Measurements from ENCODE around the gene INSIG1.

INSIG1 gene

DNA sequence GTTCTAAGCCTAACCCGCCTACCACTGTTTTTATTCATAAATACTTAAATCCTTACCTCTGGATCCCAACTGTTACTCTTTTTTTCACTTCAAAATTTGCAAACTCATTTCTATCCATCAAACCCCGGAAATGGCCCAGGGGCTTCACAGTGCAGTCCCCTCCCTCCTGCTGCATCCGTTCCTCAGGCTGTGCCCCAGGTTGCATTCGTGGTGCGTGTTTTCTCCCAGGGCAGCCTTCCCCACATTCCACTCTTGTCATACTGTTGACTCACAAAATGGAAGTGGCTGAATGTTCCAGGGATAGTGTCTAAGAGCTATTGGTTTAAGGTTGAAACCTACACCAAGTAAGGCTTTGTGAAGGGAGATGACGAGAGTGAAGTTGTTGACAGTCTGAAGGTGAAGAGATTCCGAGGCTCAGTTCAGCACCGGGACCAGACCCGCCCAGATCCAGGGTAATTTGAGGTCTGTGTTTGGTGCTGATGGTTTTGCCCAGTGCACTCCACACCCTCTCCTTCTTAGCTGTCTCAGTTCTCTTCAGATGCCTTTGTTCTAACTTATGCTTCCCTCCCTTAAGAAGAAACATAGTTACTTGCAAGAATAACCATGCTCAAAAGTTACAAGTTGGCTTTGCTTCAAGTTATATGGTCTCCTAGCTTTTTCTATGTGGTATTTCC lies 7.7 kb downstream of the INSIG1 start:
- DNase-seq: no peak

DNA sequence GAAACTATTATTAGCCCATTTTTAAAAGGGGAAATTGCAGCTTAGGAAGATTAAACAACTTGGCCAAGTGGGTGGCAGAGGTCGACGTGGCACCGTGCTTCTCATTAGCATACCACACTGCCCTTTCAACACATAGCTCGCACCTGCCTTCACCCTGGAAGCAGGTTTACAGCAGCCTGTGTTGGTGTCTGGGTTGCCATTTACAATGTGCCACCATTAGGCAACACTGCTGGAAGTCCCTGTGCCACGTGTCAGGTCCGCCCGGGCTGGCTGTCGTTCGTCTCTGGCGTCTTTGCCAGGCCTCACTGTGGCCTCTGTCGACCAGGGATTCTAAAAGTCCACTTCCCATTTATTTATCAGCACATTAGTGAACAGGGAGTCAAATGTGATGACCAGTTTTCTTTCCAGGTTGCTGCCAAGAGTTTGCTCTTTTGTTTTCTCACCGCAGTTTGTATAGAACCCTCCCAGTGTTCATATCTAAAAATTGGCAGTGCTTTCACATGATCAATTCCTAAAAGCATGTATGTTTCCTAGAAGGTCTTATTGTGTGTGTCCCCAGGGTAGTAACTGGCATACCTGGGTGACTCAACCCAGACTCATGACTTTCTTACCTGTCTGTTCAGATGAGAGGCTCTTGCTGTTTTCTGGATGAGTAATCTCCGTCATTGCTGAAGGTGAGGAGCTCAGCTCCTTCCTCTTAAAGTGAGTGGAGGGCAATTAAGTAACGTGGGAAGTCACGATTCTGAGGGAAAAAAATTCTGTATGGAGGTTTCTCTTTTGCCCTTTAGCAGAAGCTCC lies 9.2 kb downstream of the INSIG1 start:
- no peak for DNase-seq

DNA sequence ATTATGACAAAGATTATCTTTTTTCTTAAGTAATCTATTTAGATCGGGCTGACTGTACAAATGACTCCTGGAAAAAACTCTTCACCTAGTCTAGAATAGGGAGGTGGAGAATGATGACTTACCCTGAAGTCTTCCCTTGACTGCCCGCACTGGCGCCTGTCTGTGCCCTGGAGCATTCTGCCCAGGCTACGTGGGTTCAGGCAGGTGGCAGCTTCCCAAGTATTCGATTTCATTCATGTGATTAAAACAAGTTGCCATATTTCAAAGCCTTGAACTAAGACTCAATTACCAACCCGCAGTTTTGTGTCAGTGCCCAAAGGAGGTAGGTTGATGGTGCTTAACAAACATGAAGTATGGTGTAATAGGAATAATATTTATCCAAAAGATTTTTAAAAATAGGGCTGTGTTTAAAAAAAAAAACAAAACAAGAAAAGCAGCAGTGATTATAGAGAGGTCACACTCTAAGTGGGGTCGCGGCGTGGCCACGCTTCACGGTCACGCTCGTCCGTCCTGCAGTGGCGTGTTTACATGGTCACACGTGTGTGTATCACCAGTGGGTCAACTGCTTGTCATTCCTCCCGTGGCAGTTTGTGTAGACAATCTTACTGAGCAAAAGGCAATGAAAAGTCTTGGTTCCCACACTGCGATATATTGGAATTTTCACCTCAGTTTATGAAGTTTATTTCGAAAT lies 10.8 kb downstream of the INSIG1 start:
- DNase-seq: no peak

DNA sequence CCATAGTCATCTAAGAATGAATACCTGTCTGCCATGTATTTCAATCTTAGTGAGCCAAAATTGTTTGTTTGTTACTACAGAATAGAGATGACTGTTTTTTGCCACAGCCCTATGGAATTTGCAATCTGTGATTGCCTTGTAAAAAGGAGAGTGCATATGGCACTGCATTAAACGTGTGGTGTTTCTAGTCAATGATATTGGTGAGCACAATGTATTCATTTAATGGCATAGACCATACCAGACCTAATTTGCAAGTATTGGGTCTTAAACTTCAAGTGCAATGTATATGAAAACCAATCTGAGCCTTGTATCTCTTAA lies 11.3 kb downstream of the INSIG1 start:
- no peak for DNase-seq

DNA sequence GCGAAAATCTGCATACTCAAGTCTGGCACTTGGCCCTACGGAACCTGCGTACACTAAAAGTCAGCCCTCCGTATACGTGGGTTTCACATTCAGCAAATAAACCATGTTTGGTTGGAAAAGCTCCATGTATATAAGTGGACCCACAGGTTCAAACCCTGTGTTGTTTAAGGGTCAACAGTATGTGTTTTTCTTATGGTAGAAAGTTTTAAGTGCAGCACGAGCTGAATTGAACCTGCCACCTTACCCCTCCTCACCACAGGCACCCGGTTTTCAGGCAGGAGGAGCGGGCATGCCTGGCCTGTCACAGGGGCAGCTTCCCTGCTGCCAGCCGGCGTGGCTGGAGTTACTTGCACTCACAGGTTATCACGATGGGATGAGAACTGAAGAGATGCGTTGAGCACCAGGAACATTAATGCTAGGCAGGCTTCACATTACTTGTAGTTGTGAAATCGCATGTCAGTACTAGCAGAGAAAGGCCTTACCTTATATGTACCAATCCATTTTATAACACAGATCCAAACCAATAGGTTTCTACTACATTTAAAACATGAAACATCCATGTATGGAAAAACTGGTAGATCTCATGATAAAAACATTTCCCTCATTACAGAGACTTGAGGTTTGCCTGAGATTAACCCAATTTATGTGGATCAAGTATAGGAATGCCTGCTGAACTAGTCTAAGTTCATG lies 12.9 kb downstream of the INSIG1 start:
- no peak for DNase-seq

DNA sequence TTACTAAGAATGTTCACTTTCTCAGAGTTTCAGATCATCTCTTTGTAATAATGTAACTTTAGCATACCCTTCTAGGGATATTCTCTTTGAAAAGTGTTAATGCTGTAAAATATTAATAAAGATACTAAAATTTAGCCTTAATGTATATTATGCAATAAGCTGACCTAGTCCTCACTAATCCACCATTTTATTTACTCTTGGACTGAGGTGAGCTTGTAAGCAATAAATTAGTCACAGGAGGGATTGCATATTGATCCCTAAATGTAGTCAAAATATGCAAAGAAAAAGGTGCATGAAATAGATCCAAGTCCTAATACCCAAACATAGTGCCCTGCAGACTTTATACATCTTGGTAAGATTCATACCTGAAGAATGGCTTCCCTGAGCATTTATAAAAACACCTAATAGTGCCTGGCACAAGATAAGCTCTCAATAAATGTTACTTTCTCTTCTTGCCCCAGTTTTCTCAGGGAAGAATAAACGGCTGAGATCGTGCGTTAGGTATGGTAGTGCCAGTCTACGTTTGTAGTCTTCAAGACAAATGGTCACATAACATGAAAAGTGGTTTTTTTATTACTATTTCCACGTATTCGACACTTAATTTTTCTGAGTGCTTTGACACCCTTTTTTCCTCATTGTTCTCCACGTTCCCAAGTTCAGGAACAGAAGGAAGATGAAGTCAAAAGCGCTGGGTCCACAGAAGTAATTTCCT lies 14.3 kb downstream of the INSIG1 start:
- no peak for DNase-seq

DNA sequence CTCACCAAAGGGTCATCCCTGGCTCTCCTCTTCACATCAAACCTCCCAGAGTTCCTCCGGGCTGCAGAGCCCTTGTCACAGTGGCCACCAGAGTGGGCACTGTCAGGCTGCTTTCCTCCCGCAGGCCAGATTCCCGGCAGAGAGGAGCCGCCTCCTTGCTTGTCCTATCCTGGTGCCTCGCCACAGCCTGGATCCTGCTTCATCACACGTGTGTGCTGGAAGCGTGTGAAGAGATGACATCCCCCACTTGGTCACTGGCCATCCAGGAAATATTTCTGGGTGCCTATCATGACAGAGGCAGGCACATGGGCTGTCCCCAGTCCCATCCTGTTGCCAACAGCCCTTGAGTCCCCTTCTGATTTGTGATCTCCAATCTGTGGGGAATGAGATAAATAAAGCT lies 15.0 kb downstream of the INSIG1 start:
- no peak for DNase-seq

DNA sequence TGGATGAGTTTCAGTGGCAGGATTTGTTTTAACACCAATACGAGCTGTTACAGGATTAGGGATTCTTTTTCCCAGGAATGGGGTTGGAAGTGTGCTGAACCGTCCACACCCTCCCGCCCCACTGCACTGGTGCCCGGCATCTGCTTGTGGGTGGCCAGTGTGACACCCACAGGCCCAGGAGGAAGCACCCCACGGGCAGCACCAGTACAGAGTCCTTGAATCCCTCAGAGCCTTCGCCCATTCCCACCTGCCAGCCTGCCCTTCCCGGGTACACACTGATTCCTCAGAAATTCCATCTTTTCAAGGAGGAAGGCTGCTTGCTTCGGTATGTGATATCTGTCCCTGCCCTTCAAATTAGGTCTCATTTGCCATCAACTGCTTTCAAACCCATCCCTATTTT lies 15.4 kb downstream of the INSIG1 start:
- DNase-seq: no peak

DNA sequence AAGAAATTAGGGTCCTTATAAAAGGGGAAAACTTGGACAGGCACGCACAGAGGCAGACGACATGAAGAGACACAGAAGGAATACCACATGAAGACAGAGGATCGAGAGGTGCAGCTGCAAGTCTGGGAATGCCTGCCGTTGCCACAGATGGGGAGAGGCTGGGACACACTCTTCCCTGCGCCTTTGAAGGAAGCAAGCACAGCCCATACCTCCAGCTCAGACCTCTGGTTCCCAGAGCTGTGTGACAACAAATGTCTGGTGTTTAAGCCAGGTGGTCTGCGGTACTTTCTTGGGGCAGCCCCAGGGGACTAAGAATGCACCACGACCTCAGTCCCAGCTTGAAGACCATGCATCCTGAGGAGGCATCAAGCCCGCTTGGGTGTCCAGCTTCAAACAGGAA lies 18.3 kb downstream of the INSIG1 start:
- DNase-seq: no peak

DNA sequence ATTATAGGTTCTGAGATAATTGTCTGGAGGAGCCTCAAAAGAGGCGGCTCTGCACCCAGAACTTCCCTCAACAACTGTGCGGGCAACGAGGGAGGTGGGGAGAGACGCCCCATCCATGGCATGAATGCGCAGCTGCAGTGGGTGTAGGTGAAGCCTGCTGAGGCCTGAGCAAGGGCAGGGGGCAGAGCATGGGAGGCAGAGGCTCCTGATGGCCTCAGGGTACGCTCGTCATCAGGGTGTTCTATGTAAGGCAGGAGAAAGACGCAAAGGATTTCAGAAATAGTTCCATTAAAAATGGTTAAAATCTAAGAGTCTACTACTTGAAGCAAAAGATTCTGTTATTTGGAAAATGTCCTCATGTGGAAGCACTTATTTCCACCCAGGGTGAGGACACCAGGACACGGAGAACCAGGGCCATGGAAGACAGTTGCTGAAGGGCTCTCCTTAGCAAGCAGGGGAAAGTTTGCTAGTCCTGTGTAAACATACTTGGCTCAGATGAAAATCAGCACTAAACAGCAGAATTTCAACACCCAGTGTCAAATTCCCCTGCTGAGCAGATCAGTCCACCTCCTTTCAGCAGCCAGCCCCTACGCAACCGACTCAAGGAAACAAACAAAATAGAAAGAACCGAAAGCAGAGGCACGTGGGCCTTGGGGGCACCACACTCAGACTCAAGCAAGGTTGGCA lies 18.9 kb downstream of the INSIG1 start:
- no peak for DNase-seq

DNA sequence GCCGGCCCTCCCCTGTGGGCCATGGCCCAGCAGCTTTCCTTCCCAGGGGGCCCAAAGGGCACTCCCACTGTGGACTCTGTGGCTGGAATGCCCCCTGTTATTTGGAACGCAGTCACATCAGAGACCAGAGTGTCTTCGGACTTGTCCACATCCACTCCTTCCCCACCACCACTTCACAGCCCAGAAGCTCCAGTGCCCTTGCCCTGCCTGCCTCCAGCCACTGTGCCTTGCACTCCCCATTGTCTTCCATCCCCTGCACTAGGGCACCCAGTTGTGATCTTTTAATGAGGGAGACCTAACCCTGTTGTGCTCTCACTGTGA lies 19.4 kb downstream of the INSIG1 start:
- no peak for DNase-seq

DNA sequence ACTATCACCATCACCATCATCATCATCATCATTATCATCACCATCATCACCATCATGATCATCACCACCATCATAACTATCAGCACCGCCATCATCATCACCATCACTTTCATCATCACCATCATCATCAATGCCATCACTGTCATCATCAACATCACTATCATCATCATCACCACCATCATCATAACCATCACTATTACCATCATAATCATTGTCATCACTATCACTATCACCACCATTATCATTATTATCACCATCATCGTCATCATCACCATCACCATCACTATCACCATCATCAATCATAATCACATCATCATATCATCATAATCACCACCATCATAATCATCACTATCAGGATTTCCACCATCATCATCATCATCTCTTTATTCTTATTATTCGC lies 20.6 kb downstream of the INSIG1 start:
- DNase-seq: no peak

DNA sequence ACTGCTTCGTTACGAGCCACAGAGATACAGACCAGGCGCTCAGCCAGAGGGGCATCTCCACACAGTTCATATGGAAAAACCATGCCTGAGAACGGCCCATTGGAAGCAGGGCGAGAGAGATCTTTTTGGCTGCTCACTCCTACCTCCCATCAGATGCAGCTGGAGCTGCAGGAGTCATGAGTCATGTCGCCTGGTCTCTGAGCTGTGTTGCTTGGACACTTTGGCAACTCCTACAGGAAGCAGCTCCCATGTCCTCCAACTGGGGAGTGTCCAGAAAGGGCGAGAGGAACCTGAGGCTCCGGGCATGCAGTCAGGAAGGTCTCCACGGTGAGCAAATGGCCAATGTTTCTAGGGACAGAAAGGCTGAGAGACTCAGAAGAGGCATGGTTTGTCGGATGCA lies 24.9 kb downstream of the INSIG1 start:
- DNase-seq: no peak

DNA sequence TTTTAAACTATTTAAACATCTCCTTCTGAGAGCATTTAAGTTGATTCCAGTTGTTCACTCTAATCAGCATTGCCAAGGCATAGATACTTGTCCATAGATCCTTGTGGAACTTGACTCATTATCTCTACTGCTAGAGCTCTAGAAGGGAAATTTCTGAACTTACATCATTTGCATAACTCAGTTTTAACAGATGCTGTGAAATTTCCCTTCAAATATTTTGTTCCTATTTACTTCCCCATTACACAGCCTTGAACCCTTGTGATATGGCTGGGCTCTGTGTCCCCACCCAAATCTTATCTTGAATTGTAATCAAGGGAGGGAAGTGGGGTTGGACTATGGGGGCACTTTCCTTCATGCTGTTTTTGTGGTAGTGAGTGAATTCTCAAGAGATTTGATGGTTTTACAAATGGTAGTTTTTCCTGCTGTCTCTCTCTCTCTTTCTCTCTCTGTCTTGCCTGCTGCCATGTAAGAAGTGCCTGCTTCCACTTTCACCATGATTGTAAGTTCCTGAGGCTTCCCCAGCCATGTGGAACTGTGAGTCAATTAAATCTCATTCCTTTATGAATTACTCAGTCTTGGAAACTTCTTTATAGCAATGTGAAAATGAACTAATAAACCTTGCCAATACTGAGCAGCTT lies 25.4 kb downstream of the INSIG1 start:
- DNase-seq: no peak

DNA sequence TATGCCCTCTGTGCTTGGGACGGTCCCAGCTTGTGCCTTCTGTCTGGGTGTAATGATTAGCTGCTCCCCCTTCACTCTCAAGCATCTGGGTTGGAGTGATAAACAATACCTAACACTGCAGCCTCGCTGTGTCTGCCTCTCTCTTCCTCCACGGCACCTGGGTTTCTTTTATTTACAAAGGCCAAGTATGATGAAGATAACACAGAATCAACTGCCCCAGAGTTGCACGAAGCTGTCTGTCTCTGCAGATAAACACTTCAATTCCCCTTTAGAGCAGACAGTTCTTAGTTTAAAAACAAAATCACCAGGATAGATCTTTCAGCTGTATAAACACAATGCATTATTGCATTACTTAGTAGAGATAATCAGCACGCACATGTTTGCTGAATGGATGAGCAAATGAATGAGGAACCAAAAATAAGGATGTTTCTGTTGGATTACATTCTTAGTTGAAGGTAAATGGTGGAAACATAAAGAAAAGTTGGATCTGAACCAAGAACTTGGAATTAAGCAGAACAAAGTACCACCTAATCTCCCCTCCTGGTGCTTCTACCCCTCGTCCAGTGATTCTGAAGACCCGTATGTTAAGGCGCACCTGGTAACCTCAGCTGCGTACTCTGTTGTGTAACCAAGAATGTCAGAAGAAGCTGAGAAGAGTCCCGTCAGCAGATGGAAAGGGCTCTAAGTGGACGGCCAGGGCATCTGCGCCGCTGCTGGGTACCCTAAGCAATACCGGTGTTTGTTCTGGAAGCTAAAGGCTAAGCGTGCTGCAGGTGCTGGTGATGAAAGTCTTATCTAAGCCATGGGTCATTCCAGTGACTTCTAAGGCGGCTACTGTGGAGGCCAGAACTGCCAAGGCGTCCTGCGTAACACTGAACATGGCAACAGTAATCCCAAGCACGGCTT lies 26.6 kb downstream of the INSIG1 start:
- DNase-seq: peak; percentile 63

DNA sequence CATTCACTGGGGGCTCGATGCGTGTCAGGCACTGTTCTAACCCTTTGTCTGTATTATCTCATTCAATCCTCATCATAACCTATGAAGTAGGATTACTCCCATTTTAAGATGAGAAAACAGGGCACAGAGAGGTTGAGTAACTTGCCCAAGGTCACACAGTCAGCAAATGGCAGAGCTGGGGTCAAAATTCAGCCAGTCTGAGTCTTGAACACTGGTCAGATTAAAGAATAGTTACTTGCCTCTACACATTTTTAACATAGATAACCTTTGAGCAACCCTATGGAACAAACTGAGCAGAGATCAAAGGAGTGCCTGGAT lies 27.2 kb downstream of the INSIG1 start:
- no peak for DNase-seq

DNA sequence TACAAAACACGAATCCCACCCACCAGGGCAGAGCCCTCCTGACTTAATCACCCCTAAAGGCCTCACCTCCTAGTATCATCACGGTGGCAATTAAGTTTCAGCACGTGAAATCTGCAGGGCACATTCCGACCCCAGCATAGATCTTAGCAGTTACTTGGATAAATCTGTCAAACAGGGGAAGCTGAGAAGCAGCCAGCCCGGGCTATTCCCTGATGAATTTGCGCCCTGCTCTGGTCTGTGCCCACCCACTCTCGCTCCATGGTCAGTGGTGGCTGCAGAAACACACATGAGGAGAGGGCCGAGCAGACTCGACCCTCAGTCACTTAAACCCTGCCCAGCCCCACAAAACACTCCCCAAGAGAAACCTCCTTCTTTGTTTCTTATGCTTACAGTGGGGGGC lies 28.7 kb downstream of the INSIG1 start:
- no peak for DNase-seq

DNA sequence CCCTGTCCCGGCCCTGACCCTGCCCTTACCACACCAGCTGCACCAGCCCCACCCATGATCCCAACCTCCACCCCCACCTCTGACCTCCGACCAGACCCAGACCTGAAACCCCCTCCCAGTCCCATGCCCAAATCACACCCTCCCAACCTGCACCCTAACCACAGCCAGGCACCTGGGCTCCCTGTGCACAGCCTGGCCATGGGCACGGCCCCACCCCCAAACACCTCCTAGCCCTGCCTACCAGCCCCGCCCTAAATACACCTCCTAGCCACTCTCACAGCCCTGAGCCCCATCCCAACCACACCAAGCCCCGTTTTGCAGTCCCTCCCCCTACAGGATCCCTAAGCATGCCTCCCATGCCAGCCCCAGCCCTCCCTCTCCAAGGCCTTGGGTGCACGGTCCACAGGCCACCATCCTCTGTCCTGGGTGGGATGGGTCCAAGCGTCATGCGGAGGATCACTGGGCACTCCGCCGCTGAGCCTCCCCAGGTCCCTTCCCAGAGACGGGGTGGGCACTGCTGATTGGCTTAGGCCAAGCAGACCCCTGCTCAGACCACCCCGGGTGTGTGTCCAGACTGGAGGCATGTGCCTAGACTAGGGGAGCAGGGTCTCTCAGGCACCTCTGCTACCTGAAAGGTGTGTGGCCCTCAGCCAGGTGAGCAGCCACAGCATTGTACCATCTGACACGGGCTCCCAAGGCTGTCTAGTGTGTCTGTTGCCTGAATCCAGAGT lies 30.1 kb downstream of the INSIG1 start:
- DNase-seq: no peak

DNA sequence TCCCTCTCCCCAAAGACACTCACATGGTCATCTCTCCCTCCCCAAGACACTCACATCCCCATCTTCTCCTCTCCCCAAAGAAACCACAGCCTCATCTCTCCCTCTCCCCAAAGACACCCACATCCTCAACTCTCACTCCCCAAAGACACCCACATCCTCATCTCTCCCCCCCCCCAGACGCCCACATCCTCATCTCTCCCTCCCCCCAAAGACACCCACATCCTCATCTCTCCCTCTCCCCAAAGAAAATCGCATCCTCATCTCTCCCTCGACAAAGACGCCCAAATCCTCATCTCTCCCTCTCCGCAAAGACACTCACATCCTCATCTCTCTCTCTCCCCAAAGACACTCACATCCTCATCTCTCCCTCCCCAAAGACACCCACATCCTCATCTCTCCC lies 31.5 kb downstream of the INSIG1 start:
- no peak for DNase-seq

DNA sequence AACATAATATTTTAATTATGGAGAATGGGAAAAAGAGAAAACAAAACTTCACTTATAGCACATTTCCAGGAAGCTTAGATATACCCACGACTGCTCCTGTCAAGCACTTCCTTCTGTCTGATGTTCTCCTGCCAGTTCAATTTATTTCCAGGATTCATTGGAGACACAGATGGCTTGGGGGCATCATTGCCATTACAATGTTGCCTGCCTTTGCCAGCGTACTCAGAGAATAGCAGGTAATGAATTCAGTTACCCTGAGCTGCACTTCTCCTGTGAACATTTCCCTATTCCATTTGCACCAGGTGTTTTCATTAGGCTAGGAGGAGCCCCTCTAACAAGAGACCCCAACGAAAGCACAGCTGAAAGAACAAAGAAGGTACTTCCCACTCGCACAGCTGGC lies 33.7 kb downstream of the INSIG1 start:
- no peak for DNase-seq

All from NCI-H2171 treated with DMSO at 0.1 percent for 48 hours (cell line).